ENCODE results near the gene GPC6.

Gene GPC6

DNA sequence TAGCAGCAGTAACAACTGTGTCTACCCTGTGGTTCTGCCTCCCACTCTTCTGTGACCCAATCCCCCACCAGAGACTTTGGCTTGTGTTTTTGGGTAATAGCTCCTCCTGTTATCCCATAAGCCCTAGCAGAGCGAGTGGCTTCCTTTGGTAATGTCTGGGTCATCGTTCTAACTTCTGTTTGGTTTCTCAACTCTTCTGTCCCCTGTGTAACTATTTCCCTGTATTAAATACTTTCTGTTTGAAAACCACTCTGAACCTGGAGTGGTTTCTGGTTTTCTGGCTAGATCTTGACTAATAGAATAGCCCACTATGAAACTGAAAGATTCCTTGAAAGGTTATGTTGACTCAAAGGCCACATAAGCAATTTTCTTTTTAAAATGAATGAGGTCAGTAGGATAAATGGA lies 902.9 kb downstream of the GPC6 start:
- TF ChIP-seq, protein P1, sequence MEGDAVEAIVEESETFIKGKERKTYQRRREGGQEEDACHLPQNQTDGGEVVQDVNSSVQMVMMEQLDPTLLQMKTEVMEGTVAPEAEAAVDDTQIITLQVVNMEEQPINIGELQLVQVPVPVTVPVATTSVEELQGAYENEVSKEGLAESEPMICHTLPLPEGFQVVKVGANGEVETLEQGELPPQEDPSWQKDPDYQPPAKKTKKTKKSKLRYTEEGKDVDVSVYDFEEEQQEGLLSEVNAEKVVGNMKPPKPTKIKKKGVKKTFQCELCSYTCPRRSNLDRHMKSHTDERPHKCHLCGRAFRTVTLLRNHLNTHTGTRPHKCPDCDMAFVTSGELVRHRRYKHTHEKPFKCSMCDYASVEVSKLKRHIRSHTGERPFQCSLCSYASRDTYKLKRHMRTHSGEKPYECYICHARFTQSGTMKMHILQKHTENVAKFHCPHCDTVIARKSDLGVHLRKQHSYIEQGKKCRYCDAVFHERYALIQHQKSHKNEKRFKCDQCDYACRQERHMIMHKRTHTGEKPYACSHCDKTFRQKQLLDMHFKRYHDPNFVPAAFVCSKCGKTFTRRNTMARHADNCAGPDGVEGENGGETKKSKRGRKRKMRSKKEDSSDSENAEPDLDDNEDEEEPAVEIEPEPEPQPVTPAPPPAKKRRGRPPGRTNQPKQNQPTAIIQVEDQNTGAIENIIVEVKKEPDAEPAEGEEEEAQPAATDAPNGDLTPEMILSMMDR (IDR thresholded peaks at IDR 0.05; ENCODE audit: control insufficient read depth, insufficient read depth, low read depth, low read length, missing control alignments), result no peak
- no peak overlapping the region for H3K4me3 ChIP-seq (ENCODE audit: control insufficient read depth, low read depth, low read length)
- DNase-seq (ENCODE audit: low read depth), result no peak

- no peak overlapping the region for H3K4me3 ChIP-seq (ENCODE audit: control insufficient read depth, low read depth, low read length)
- no peak for DNase-seq (ENCODE audit: low read depth)
- TF ChIP-seq, protein P1 (IDR thresholded peaks at IDR 0.05; ENCODE audit: control insufficient read depth, insufficient read depth, low read depth, low read length, missing control alignments), result no peak
Measured at GRCh38 chr13:94138831-94139230, 912.2 kb downstream of the GPC6 start.

- TF ChIP-seq, protein P1 (IDR thresholded peaks at IDR 0.05; ENCODE audit: control insufficient read depth, insufficient read depth, low read depth, low read length, missing control alignments), result no peak
- H3K4me3 ChIP-seq (ENCODE audit: control insufficient read depth, low read depth, low read length), result no peak overlapping the region
- DNase-seq (ENCODE audit: low read depth), result no peak
Measured at GRCh38 chr13:94139393-94139995, 912.9 kb downstream of the GPC6 start.

- no peak for DNase-seq (ENCODE audit: low read depth)
- H3K4me3 ChIP-seq (ENCODE audit: control insufficient read depth, low read depth, low read length), result no peak overlapping the region
- TF ChIP-seq, protein P1 (IDR thresholded peaks at IDR 0.05; ENCODE audit: control insufficient read depth, insufficient read depth, low read depth, low read length, missing control alignments), result no peak
Measured at GRCh38 chr13:94140027-94140426, 913.4 kb downstream of the GPC6 start.

GRCh38 chr13:94140511-94140910 lies 913.9 kb downstream of the GPC6 start:
- TF ChIP-seq, protein P1 (IDR thresholded peaks at IDR 0.05; ENCODE audit: control insufficient read depth, insufficient read depth, low read depth, low read length, missing control alignments), result no peak
- DNase-seq (ENCODE audit: low read depth), result no peak
- no peak overlapping the region for H3K4me3 ChIP-seq (ENCODE audit: control insufficient read depth, low read depth, low read length)

DNA sequence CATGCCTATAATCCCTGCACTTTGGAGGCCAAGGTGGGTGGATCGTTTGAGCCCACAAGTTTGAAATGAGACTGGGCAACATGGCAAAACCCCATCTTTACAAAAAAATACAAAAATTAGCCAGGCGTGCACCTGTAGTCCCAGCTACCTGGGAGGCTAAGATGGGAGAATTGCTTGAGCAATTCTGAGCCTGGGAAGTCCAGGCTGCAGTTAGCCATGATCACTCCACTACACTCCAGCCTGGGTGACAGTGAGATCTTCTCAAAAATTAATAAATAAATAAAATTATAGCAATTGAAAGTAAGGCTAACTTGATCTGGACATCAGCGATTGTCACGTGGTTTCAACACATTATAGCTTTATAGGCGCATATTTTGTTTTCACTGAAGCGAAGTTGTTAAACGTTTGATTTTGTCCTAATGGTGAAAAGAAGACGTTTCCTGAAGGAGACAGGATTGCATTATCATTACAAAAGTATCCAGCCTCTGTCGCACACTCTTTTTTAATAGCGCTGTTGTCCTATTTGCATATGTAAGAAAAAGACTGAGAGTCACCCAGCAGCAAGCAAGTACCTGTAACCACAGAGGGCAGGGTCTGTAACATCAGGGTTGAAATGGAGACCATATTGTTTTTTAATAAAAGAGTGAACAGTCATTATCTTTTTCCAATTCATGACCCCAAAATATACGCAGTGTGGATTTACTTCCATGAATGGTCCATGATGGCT lies 917.2 kb downstream of the GPC6 start:
- DNase-seq (ENCODE audit: low read depth), result no peak
- H3K4me3 ChIP-seq (ENCODE audit: control insufficient read depth, low read depth, low read length), result no peak overlapping the region
- TF ChIP-seq, protein P1 (IDR thresholded peaks at IDR 0.05; ENCODE audit: control insufficient read depth, insufficient read depth, low read depth, low read length, missing control alignments), result no peak
